ENCODE data around the gene PACS1.

DNA sequence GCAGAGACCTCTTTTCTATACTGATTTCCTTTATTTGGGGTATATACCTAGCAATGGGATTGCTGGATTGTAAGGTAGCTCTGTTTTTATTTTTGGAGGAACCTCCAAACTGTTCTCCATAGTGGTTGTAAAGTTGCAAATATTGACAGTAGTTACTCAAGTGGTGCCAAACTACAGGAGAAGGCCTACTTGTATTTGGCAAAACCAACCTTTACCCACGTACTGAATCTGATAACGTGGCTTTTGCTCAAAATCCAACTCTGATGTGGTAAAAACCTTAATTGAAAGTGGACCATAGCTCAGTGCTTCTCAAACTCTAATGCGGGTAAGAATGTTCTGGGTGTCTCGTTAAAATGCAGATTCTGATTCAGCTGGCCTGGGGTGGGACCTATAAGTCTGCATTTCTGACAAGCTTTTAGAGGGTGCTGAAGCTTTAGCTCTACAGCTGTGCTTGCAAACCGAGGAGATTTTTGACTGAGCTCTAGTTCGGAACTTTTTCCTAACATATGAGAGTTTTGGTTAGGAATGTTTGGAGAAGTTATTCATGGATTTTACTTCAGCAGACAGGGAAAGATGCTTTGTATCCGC, 69.8 kb downstream of the PACS1 start:
- TF ChIP-seq, protein P1, sequence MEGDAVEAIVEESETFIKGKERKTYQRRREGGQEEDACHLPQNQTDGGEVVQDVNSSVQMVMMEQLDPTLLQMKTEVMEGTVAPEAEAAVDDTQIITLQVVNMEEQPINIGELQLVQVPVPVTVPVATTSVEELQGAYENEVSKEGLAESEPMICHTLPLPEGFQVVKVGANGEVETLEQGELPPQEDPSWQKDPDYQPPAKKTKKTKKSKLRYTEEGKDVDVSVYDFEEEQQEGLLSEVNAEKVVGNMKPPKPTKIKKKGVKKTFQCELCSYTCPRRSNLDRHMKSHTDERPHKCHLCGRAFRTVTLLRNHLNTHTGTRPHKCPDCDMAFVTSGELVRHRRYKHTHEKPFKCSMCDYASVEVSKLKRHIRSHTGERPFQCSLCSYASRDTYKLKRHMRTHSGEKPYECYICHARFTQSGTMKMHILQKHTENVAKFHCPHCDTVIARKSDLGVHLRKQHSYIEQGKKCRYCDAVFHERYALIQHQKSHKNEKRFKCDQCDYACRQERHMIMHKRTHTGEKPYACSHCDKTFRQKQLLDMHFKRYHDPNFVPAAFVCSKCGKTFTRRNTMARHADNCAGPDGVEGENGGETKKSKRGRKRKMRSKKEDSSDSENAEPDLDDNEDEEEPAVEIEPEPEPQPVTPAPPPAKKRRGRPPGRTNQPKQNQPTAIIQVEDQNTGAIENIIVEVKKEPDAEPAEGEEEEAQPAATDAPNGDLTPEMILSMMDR (IDR thresholded peaks at IDR 0.05), result no peak
- TF ChIP-seq POLR2A (IDR thresholded peaks at IDR 0.05), result no peak

Measured in right lobe of liver (tissue), 4 donors.